CD4-positive, alpha-beta T cell treated with Interferon gamma for 1 hour (primary cell): ENCODE results near the gene PLEKHM1.
"Not testable (repeated sequence)": the region's sequence is repeated elsewhere in the genome, so short reads cannot be mapped to it uniquely, and the experiment has no call there.

ENCODE experiments used
- DNase-seq: peaks from one replicate; pipeline ENCODE4 v3.0.0-alpha.2; 2020

Gene PLEKHM1

DNA sequence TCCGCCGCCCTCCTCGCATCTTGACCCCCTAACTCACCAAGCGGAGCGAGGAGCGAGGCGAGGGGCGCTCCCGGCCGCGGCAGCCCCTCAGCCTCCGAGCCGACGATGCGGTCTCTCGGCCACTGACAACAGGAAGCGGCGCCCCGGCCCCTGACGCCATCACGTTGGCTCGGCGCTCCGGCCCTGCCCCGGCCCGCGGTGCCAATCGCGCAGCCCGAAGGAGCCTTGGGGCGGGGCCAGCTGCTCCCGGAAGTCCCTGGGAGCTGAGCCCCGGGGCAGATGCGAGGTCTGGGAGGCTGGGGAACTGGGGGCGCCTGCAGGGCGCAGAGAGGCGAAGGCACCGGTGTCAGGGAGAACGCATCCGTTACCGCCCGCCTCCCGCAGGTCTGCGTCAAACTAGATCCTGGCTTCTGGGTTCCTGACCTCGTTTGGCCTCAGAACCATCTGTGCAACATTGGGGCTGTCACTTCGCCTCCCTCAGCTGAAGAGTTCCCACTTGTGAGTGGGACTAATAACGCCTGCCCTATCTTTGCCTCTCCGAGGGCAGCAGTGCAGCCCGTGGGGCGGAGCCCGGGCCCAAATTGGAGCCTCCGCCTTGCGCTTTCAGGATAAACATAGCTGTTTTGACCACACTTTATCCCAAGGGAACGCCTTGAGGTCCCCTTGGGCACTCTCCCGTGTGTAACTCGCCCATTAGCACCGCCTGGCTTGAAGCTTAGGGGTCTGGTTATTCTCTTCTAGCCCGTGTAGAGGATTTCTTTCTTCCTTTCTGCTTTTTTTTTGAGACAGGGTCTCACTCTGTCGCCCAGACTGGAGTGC, at the start of gene PLEKHM1:
PLEKHM1 (minus strand) TSS at position 107 of the 819 bp plus-strand sequence. CDS start 8,237 bp downstream, outside the sequence.
- DNase-seq = peak; percentile 85

DNA sequence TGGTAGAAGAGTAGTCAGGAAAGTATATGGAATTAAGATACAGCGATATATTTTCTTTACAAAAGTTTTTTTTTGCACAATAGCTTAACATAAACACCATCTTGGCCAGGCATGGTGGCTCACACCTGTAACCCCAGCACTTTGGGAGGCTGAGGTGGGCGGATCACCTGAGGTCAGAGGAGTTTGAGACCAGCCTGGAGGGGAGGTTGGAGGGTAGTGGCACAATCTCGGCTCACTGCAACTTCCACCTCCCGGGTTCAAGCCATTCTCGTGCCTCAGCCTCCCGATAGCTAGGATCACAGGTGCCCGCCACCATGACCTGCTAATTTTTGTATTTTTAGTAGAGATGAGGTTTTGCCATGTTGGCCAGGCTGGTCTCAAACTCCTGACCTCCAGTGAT, 47.6 kb upstream of the PLEKHM1 start:
- DNase-seq = not testable (repeated sequence)

DNA sequence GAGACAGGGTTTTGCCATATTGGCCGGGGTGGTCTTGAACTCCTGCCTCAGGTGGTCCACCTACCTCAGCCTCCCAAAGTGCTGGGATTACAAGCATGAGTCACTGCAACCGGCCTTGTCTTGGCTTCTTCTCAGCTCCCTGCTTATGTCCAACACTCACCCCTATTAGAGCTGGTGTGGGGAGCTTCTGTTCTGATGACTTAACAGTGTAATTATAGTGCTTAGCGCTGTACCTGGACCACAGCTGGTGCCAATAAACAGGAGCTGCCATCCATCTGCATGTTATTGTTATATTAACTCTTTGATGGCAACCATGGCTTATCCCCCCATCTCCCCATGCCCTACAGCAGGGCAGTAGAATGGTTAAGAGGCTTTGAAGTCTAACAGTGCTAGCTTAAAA, 15.6 kb upstream of the PLEKHM1 start:
- DNase-seq = not testable (repeated sequence)

DNA sequence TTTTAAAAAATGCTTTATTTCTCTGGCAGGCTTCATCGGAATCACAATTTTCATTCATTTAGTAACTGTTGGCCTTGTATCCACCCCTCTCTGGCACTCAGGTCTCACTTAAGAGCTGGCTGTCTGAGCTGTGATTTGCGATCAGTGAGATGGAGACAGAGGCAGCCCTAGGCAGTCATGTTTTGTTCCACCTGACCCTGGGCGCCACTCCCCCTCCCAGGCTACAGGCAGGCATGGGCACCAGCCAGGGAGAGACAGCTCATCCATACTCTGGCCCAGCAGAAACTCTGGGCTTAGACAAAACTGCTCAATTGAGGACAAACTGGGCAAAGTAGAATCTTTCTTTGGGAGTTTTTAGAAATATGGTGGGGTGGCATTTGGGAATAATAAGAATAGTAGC, 14.7 kb upstream of the PLEKHM1 start:
- not testable (repeated sequence) for DNase-seq

DNA sequence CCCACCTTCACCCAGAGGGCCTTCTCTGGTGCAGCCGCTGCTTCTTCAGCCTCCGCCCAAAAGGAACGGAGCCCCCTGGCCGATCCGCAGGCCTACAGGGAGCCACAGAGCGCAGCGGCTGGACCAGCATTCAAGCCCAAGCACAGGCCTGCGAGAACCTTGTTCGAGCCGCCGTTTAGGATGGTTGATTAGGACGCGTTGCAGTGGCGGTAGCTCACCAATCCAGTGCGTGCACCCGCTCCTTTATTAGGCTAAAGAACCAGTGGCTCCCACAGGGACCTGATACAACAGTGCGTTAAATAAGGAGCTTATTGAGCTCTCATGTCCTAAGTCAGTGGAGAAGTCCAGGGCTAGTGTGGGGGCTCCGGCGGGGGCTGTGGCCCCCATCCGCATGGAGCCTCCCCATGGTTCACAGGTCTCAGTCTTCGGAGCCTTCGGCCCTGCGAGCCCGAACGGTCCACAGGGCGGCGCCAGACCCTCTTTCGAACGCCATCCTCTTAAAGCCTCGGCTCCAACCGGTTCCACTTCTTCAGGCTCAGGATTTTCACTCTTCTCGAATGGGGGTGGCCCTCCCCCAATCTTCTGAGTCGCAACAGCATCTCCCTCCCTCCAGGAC, 10.7 kb upstream of the PLEKHM1 start:
- not testable (repeated sequence) for DNase-seq

DNA sequence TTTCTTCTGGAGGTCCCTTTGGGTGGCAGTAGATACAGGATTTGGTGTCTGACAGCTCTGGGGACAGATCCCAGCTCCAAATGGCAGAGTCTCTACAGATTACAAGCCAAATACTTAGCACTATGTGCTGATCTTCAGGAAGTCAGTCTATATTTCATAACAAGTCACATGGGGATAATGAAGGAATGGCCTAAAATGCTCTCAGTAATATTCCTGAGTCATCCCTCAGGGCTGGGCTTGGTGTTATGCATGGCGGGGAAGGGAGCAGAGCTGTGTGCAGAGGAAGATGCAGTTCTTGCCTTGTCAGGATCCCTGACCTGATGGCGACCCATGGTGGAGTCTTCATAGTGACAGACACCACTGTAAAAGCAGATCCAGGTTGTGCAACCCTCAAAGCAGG, 10.0 kb upstream of the PLEKHM1 start:
- DNase-seq = not testable (repeated sequence)

DNA sequence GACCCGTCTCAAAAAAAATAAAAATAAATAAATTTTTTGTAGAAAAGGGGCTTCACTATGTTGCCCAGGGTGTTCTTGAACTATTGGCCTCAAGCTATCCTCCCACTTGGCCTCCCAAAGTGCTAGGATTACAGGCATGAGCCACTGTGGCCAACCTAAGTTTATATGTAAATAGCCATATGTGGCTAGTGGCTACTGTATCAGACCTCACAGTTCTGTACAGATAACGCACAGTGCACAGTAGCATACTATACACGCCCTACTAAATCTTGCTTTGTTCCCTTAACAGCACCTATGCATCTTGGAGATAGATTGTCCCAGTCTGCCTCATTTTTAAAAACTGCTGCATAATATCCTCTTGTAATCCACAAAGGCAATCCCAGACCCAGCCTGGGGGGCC, 8.7 kb upstream of the PLEKHM1 start:
- not testable (repeated sequence) for DNase-seq

DNA sequence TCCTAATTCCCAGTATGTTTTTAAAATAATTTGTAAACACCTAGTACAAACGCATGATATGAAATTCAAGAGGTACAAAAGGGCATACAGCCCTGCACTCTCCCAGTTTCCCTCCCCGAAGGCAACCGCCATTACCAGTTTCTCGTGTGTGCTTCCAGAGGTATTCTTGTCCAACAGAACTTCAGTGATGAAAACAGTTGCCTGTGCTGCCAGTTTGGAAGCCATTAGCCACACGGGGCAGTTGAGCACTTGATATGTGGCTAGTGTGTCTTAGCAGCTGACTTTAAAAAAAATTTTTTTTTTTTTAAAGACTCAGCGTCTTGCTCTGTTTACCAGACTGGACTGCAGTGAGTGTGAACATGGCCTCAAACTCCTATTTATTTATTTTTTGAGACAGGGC, 7.9 kb upstream of the PLEKHM1 start:
- not testable (repeated sequence) for DNase-seq

DNA sequence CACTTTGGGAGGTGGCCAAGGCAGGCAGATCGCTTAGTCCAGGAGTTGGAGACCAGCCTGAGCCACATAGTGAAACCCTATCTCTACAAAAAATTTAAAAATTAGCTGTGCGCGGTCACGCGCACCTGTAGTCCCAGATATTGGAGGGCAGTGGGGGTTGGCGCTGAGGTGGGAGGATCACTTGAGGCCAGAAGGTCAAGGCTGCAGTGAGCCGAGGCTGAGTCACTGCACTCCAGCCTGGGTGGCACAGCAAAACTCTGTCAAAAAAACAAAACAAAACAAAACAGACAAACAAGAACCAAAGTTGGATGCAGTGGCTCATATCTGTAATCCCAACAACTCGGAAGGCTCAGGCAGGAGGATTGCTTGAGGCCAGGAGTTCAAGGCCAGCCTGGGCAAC, 6.9 kb upstream of the PLEKHM1 start:
- not testable (repeated sequence) for DNase-seq

DNA sequence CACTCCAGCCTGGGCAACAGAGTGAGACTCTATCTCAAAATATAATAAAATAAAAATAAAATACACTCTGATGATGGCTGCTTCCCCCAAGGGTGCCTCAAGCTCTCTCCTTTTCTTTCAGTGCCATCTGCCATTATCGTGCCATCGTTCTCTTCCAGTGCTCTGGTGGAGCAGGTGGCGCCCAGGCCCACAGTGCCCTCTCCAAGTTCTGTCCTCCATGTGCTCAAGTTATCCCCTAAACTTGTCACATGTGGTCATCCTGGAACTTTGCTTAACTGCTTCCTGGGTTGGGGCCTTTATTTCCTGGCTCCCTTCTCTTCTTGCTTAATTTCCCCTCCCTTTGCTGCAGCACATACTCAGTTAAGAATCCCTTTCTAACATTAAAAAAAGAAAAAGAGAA, 6.0 kb upstream of the PLEKHM1 start:
- DNase-seq = not testable (repeated sequence)

DNA sequence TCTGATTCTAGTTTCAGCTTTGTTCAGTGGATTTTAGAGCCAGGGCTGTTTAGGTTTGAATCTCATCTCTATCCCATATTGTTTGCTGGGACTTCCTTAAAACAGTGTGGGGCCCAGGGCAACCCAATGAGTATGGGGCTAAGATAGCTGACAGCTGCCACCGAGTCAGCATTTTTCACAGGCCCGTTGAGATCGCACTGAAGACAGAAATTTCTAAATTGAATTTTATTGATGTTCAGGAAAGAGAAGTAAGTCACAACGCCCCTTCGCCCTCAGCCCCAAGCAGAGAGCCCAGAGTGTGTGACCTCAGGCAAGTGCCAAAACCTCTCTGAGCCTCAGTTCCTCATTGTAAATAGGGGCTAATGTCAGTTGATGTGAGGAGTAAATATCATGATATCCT, 4.0 kb upstream of the PLEKHM1 start:
- DNase-seq = peak; percentile 25

DNA sequence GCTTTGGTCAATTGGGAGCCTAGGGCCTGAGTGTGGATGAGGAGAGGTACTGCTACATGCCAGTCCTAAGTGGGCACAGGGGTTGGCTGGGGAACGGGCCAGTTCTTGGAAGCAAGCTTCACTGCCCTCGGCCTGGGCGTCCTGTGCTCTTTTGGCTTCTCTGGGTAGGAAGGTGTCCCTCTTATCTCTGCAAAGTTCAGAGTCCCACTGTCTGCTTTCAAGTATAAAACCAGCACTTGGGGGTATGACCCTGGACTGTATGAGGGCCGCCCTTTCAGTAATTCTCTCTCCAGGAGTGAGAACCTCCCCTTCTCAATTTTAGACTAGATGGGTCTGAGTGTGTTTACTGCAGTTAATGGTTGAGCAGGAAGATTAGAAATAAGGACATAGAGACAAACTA, 1.6 kb upstream of the PLEKHM1 start:
- DNase-seq = not testable (repeated sequence)

DNA sequence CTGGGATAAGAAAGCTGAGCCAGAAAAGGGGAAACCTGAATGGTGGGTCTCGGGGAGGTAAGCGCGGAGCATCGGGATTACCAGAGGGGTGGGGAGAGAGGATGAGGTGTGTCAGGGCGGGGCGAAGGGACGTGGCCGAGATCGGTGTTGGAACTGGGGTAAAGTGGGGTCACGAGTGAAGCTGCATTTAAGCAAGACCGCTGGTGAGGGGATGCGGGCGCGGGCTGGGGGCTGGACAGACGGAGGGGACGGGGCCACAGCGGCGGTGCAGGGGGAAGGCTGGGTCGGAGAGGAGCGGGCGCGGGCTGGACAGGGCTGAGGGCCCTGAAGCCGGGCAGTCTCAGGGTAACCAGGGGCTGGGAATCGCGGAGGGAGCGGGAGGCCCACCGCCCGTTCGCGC, 323 bp downstream of the PLEKHM1 start:
- DNase-seq = not testable (repeated sequence)

DNA sequence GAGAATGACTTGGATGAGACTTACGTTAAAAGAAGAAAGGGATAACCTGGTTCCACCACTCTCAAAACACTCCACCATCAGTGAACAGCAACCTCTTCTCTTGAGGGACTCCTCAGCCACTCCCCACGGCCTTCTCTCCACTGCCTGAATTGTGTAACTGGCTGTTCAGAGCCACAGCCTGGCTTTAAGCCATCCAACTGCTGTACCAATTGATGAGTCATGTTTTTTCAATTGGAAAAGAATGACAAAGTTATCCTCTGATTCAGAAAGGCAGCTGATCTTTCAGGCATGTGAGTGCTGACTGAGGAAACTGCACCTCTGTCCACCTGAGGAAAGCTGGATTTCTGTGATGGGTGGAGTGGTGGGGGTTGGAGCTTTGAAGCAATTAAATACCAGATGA, 2.8 kb downstream of the PLEKHM1 start:
- DNase-seq = peak; percentile 22

DNA sequence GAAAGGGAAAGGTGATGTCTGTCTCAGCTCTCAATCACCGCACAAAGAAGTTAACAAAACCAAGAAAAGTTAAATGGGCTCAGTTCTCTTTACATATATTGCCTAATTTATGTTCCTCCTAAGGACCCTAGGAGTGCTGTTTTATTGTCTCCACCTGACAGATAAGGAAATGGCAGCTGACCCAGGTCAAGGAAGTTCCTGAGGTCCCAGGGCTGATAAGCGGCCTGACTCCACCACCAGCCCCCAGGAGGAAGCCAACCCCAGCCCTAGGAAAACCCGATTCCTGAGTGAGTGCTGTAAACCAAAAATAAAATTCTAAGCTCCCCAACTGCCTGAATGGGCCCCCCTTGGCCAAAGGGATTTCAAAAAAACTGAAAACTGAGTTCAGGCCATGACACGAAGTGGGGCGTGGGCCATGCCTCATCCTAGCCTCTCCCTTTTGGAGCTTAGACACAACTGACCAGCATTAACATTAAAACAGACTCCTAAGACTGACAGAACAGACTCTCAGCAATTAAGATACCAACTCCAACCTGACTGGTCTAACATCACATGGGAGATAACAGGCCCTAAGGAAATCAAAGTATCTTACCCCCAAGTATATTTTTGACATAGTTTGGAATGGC, 6.8 kb downstream of the PLEKHM1 start:
- not testable (repeated sequence) for DNase-seq

DNA sequence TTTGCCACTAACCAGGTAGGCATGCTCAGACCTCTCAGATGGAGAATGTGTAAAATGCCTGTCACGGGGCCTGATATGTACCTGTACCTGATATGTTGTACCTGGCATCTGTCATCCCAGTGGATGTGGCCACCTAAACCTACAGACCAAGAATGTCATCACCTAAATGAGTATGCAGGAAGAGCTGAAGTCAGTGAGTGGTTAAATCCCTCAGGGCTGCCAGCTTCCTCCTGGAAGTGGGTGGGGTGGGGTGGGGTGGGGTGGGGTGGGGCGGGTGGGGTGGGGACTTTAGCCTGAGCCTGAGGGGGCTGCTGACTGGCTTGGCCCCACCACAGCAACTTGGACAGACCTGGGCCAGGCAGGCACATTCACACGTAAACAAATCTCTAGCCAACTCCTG, 7.3 kb downstream of the PLEKHM1 start:
- DNase-seq = not testable (repeated sequence)

DNA sequence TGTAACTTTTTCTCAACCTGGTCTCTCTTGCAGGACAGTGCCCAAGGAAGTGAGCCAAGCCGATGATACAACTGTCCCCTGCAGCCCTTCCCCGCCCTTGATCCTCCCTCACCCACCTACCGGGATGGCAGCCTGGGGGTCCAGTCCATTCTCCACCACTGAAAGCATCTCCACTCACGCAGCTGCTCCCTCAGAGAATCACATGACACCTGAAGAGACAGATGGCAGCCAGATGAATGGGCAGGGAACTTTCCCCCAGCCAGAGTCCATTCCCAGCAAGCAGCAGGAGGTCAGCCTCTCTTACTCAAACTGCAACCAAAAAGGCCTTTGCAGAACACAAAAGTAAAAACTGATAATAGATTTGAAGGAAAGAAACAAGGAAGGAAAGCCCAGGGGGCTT, 8.2 kb downstream of the PLEKHM1 start:
- not testable (repeated sequence) for DNase-seq

DNA sequence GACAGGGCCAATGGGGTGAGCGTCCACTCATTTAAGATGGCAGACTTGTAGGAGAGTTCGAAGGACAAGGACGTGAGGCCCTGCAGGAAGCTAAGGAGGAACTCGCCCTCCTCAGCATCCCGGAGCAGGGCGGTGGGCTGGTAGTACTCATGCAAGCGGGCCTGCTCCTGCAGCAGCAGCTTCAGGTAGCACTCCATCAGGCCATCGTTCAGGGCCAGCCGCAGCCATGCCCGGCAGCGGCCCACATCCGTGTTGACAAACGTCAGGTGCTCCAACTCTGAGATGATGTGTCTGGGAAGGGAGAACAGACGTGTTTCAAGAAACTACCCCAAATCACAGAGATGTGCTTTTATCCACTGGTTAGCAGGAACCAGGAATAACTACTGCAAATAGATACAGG, 15.1 kb downstream of the PLEKHM1 start:
- not testable (repeated sequence) for DNase-seq

DNA sequence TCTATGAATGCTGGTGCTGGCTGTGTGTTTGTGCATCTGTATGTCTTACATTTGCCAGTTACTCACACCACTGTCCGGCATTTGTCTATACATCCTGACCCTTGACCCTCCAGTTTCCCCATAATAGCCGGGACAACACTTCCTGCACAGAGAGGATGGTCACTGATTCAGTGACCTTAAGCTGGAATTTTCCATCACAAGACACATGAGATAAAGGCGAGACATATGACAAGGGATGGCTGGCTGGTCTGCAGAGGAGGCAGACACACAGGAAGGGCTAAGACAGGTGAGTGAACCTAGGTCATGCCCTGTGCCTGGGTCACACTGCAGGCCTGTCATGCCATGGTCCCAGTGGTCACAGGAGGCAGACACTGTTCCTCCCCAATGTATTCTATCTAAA, 18.3 kb downstream of the PLEKHM1 start:
- not testable (repeated sequence) for DNase-seq

DNA sequence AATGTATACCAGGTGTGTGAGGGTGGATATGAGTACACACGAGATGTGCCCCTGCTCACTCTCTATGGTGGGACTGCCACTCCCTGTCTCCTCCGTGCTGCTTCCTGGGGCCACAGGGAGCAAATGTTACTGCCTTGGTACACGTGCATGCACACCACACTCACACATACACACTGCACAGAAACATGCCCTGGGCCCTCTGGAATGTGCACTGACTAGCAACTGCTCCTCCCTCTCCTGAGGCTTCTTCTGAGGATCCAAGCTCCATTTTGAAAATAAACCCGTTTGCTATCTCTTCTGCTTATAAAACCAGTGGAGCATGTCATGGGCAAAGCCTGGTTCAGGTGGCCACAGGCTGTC, 21.3 kb downstream of the PLEKHM1 start:
- DNase-seq = not testable (repeated sequence)

DNA sequence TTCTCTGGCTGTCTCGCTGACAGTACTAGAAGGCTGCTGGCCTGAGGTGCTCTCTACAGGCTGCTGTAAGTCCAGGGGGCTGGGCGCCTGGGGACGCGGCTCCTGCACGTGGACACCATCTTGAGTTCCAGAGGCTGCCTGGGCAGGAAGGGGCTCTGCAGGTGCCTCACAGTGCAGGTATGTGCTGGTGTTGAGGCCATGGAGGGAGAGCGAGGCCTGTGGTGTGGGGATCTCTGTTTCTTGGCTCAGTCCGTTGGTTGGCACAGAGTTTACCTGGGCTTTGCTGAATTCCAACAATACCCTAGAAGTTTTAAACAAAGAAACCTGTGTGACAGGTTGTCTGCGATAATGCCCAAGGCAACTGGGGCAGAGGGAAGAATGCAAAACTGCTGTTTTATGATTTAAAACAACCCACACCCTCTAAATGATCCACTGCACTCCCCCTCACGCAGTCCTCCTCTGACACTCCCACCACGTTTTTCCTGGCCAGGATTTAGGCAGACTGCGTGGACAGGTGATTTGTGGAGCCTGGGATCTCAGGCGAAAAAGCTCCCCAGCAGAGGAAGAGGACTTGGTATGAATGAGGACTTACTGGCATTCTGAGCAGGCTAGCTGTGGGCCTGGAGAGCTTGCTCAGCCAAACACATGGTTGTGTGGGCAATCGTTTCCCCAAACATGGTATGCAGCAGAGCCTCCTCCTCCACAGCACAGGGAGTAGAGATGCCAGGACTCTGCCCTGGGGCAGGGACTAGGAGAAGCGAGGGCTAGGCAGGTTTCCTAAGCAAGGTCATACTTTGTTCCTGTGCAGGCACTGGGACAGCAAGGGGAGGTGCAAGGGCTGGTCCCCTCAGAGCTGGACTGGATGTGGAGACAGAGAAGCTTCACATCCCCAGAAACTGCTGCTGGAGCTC, 22.0 kb downstream of the PLEKHM1 start:
- not testable (repeated sequence) for DNase-seq

DNA sequence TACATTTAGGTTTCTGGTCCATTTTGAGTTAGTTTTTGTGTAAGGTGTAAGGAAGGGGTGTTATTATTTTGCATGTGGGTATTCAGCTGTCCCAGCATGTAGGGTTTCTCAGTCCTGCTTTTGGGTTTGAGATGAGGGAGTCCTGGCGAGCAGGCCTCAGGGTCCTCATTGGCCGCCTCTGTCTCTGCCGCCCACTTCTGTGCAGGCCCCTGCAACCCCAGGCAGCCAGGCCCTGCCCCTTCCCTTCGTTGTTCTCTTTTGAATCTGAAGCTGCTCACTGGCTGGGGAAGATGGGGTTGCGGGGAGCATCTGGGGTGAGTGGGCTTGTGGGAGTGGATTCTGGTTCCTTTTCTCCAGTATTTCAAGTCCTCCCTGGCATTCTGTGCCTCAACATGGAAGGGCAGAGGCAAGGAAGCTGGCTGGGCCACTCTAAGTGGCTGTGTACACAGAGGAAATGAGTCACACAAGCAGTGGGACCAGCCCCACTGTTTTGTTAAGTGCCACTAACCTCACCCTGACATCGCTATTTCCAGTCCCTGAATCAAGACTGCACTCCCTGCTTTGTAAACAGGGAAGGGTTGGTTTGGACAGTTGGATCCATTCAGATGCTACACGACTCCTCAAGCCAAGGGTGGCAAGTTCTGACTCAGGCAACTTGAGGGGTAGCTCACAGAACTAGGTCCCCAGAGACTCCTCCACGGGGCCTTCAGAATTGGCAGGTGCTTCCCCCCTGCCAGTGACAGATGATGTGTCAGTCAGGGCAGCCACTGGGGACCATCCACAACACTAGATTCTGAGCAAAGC, 28.8 kb downstream of the PLEKHM1 start:
- DNase-seq = peak; percentile 55
